NCI-H2107 treated with DMSO at 0.1 percent for 48 hours (cell line): ENCODE data around the gene NEK7.
A peak's percentile ranks its signal among the peaks of the same experiment; 100 is the strongest.
"Not testable (repeated sequence)": the region's sequence is repeated elsewhere in the genome, so short reads cannot be mapped to it uniquely, and the experiment has no call there.

ENCODE experiments used
- DNase-seq: peaks from one replicate; lab custom pipeline; 2025; ENCODE audit not compliant: unreplicated experiment; lab: John Stamatoyannopoulos, UW

Gene NEK7

DNA sequence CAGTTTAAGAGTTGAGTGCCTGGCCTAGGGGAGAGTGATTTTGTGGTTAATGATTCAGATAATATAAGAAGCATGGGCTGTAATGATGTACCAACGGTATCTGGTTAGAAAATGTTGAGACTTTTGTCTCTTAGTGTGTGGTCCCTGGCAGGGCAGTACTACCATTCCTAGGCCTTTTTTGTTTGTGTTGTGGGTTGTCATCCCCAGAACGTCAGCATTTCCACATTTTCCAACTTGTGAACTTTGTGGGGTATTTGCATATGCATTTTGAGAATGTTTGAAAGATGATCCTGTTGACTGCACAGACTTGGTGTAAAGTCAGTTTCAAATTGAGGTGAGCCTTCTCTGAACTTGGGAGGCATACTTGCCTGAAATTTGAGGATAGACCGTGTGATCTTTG lies 11.4 kb downstream of the NEK7 start:
- no peak for DNase-seq

DNA sequence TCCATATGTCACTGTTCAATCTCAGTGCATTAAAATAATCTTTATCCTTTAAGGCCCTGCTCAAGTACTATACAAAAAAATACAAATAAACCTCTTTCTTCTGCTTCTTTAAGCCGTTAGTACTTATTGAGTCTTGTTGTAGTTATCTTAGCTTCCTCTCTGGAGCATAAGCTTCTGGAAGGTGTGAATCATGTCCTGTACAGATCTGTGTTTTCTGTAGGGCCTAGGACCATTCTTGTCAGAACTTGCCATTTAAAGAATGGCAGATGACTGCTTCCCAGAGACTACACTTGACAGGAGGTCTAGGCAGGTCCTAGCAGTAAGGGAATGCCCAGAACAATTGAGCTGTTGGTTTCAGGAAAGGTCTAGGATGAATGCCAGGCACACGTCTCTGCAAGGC lies 12.9 kb downstream of the NEK7 start:
- DNase-seq, result no peak

DNA sequence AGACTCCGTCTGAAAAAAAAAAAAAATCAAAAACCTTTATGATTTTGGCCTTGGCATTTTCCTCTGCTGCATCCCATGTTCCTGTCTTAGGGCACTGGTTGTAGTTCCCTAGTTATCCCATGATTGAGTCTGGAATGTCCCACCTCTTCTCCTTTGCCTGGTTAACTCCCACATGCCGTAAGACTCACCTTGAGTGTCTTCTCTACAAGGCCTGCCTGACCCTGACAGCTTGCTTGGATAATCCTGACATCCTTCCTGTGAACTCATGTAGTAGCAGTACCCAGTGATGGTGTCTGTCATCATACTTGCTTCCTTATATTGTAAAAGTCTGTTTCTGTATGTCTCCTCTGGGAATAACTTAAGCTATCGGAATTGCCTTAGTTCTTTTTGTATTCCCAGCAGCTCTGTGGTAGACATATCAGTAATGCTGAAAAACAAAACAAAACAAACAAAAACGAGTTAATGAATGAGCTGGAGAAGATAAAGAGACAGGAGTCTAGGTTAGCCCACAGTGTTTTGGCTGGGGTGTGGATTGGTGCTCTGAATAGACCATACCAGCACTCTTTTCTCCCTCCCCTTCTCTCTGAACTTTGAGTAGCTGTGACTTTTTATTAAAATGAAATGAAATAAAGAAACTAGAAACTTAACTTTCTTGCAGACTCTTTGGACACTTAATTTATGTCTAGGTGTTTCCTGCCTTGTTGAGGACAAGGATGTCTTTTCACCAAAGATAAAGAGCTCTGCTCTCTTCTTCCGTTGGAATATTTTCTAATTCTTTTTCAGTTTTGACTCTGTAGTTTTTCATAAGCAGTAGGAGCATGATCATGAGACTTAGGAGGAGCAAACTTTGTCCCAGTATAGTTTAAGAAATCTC lies 15.1 kb downstream of the NEK7 start:
- DNase-seq, result no peak

DNA sequence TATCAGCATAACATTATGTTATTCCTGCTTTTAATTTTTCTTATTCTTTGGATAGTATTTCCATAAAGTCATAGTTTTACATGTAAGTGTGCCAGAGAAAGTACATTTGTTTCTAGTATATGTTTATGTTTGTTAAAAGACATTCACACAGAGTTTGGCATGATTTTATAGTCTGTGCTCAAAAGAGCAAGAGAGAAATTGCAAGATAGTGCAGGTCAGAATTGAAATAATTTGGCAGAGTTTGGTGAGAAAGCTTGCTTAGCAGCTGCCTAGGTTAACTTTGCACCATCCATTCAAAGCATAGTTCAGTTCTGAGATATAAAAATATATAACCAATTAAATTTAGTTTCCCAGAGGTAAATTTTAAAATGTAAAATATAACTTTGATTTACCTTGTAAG lies 17.0 kb downstream of the NEK7 start:
- DNase-seq, result no peak

DNA sequence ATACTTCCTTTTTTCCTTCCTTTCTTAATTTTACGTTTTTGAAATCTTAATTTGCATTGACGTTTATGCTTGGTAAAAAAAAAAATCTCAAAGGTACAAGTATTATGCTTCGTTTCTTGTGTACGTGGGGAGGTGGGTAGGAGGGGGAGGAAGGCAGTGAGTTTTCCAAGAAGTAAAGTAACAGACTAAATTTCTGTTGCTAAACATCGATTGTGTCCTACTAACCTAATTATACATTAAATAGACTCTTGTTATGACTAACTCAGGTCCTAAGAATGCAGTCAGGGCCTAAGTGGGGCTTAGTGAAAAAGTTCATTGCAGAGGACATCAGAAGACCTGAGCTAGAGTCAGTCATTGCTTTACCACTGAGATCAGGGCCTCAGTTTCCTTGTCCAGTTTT lies 17.5 kb downstream of the NEK7 start:
- DNase-seq, result no peak

DNA sequence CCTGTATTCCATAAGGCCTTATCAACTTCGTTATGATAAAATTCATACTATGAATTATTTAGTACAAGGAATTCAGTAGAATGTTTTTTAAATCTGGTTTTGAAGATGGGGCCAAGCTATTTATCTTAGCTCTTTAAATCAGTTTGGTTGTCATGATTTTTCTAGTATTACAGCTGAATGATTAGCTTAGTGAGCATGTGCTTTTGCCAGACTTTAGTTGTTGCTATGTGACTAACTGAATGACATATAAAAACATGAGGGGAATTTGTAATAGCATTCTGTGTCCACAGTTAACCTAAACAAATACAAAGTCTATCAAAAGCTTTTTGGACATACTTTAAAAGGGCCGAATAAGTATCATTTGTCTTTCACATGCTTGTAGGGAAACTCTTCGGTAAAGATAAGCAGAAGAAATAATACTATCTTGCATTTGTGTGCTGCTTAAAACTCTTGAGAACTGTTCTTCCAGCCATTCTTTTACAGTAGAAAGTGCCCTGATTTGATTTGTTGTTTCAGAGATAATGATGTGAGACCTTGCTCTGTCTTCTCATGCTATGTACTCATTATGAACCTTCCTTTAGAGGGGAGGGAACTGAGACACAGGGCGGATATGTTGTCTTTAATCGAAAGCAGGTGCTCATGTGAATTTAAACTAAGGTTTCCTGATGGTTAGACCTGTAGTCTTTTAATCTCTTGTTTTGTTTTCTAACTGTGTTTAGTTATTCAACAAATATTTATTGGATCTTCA lies 18.8 kb downstream of the NEK7 start:
- DNase-seq, result no peak

DNA sequence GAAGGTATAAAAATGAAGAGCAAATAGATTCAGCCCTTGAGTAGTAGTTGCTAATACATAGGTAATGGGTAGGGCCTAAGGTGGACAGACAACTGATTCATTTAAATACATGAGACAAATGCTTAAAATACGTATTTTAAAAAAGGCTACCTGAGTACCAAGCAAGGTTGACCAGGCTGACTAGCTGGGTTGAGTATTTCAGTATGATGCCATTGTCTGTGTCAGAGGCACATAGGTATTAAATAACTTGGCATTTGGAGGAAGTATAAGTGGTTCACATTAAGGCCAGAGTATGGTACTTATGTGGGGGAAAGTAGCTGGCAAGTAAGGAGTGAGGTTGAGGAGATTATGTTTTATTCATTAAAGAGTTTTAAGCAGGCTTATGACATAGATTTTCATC lies 19.4 kb downstream of the NEK7 start:
- DNase-seq, result no peak

DNA sequence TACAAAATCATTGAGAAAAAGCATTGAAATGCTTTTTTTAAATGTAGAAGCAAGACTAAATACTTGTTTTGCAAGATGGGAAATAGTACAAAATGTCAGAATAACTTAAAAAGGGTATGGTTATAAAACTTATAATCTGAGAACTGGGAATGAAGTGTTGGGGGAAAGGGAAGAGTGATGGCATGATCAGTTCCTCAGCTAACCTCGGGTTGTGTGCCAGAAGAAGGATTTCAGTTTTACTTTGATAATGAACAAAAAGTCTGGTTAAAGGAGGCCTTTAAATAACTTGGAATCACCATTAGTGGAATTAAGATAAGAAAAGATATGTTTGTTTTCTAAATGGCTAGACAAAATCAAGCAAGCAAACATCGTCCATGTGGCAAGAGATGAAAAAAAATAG lies 20.7 kb downstream of the NEK7 start:
- no peak for DNase-seq

DNA sequence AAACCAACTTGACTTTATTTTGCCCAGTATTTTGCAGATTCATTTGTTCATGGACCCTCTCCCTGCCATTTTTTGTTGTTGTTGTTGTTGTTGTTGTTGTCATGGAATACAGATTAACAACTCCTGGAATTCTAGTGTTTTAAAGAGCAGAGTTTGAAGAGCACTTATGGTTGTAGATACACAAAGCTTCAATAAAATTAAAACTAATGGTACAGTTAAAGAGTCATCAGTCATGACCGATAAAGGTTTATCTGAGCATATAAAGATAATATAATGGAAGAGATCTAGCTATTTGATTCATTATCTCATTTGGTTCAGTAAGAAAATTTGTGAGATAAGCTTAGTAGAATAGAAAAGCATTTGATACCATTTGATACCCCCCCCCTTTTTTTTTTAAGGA lies 21.8 kb downstream of the NEK7 start:
- no peak for DNase-seq

DNA sequence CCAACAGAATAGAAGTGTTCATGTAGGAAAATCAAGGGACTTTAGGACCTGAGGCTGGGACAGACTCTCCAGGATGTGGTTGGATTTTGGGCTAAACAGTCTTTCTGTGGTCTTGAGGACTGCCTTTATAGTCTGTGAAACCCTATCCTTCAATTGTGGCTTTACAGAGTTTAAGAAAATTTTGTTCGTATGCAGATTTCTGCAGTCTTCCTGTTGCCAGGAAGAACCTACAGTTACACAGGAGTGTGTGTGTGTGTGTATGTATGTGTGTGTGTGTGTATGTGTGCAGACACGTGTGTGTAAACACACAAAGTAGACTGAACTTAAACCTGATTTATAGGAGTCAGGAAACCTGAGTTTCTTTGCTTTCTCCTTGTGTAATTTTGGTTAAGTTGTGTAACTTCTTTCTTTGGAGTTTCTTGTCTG lies 22.8 kb downstream of the NEK7 start:
- peak; percentile 58 for DNase-seq

DNA sequence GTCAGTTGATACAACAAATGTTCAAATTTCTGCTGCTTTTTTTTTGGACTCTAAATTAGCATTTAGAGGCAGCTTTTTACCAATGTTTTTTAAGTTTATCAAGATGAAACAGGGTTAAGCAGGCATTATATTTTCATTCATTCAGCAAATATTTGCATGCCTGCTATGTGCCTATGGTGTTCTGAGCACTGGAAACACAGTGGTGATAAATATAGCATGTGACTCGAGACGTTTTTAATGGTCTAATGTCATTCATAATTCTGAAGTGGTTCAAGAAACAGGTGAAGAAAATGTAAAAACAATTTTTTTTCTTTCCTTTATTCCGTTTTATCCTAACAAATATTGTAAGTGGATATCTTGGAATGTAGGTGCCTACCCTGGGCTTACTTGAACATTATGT lies 26.8 kb downstream of the NEK7 start:
- no peak for DNase-seq

DNA sequence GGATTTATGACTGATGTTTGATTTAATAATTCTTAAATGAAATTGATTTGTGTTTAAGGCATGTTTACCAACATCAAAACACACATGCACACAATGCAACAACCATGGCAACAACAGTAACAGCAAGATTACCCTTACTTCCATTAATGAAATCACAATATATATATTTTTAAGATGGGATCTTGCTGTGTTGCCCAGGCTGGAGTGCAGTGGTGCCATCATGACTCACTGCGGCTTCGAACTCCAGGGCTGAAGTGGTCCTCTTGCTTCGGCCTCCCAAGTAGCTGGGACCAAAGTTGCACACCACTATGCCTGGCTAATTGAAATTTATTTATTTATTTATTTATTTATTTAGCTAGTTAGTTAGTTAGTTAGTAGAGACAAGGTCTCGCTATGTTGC lies 27.7 kb downstream of the NEK7 start:
- no peak for DNase-seq

DNA sequence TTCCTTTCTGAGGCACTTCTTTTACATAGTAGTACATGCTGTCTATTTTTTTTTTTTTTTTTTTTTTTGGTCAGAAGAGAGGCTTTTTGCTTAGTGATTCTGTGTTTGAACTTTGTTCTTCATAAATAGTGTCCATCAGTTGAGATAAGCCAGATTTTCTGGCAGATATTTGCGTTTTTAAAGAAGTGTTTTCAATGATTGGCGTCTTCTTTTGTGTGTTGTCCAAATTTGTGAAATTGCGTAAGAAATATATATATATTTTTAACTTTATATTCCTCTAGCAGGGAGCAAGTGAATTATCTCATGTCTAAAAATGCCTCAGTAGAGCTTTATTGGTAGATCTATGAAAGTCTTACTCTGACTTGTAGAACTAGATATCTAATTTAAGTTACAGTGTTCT lies 28.3 kb downstream of the NEK7 start:
- DNase-seq, result no peak

DNA sequence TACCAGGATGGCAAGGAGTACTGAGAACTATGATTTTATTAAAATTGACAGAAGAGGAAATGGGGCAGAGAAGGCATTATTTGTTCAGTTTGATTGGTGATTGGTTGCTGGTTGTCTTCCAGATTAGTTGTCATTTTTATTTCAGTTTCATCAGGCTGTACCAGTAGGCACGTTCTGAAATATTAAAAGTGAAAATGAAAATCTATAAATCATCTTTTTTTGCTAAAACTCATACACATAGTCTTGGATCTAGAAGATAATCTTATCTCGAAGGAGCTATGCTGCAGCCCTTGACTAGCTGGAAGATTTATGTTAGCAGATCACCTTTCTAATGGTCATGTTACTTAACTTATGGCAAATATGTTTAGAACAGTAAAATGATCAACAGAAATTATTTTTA lies 29.0 kb downstream of the NEK7 start:
- DNase-seq, result no peak

DNA sequence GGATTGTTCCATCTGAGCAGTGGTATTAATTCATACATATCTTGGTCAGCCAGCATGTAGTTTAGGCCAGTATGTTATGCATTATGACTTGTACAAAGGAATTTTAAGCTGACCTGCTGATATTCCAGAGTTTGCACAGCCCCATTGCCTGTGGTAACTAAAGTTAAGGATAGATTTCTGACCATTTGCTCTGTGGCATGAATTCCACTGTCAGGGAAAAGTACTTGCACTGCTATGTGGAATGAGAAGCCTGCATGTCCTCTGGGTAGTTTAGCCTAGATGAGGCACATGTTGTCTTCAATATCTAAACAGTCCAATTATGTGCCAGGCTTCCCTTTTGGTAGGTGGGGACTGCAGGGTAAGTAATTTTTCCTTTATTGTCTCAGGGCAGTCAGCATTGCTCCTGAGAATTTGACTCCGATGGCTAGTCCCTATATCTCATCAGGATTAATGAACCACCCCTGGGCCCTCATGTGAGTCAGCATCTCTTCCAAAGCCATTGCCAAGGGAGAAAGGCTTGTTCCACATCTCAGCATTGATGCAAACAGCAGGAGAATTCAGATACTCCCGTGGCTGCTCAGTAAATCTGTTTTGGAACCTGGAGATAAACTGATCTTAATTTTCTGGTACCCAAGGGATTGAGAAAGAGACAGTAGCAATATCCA lies 30.2 kb downstream of the NEK7 start:
- DNase-seq, result no peak

DNA sequence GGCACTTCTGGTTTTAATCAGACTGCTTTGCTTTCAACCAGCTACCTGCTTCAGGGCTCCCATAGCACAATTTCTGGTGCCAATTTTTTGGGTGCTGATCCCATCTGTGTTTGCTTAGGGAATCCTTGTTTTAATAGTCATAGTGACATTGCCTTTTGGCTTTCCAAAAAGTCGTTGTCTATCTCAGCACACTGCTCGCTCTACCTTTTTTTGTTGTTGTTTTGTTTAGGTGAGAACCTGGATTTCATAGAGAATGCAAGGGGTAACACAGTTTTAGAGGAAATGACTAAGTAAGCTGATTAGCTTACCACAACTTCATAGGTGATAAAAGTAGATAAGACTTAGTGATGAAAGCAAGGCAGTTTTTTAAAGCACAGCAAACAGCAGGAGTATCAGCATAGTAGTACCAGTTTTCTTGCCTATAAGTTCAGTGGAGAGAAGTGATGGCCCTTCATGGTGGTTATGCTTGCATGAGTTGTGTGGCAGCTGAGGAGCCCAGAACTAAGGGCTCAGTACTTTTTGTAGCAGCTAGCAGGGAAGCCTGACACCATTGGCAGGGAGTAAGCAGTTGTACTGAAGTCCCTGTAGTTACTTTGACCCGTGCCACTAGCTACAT lies 31.3 kb downstream of the NEK7 start:
- no peak for DNase-seq

DNA sequence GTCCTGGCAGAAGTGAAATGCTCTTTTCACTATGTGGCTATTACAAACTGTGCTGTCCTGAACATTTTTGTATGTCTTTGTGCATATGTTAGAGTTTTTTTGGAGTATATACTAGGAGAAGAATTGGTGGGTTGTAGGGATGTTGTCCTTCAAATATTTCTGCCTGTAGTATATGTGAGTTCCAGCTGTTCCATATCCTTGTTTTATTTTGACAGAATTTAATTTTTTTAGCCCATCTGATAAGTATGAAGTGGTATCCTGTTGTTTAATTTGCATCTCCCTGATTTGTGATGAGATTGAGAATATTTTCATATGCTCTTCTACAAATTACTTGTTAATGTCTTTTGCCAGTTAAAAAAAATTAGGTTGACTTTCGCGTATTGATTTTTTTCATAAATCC lies 34.3 kb downstream of the NEK7 start:
- DNase-seq, result no peak

DNA sequence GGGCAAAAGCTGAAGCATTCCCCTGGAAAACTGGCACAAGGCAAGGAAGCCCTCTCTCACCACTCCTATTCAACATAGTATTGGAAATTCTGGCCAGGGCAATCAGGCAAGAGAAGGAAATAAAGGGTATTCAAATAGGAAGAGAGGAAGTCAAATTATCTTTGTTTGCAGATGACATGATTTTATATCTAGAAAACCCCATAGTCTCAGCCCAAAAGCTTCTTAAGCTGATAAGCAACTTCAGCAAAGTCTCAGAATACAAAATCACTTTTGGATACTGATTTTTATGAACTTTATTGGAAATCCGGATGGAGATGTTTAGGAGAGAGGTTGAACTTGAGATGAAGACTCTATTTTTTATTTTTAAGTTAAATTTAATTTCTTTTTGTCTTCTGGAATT lies 37.1 kb downstream of the NEK7 start:
- DNase-seq, result not testable (repeated sequence)

DNA sequence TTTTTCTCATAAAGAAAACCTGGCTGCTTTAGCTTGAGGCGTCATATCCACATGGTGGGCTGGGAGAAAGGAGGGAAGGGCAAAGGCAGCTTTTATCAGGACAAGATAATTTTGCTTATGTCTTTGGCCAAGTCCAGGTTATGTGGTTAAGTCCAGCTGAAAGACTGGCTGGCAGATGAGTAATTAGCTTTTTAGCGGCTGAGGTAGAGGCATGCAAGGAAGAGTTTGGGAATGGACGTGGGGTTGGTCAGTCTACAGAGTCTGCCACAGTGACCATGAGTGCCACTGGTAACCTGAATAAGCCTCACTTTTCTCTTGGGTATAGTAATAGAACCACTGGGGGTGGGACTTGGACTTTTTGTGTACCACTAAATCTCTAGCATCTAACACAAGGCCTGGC lies 39.8 kb downstream of the NEK7 start:
- no peak for DNase-seq

DNA sequence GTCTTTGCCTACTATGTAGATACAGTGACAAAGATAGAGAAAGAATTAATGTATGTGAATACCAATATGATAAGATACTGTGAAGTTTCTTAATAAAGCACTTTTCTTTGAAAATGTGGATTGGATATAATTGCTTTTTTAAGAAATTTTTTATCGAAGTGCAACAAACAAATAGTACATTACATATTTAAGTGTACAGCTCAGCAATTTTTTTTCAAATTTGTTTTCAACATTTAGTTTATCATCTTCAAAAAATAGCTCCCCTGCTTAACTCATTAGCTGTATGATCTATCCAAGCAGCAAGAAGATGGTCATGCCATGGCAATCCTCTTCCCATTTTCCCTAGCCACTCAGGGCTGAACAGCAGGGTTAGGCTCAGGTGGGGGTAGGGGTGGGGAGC lies 40.5 kb downstream of the NEK7 start:
- DNase-seq, result no peak

DNA sequence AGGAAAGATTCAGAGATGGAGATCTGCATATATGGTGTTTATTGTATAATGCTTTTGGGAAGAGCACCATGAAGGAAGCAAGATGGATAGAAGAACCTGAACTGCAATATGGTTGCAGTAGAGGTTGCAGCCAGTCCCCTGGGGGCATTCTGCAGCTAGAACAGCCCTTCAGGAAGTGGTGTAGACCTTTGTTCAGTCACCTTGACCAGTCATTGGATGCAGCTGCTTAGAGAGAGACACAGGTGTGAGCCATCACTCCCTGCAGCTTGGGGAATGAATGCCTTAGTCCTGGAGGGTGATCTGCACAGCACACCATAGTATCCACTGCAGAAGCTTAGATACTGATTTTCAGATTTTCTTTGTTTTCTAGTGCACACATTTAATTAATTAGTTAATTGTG lies 42.3 kb downstream of the NEK7 start:
- DNase-seq, result no peak
